ENCODE data around the gene ELFN1. TPM values are rescaled to one million over a fixed set of nuclear protein-coding genes. Genes with fewer than 3 reads are reported as not detected.

ELFN1 gene
- total and polyA plus RNA-seq, 9 of the 15 experiments (the other 6 are each of a cell fraction or from before 2014, with no cell fraction given): 0.04 to 0.64 (median 0.18) TPM; not detected in 2

DNA sequence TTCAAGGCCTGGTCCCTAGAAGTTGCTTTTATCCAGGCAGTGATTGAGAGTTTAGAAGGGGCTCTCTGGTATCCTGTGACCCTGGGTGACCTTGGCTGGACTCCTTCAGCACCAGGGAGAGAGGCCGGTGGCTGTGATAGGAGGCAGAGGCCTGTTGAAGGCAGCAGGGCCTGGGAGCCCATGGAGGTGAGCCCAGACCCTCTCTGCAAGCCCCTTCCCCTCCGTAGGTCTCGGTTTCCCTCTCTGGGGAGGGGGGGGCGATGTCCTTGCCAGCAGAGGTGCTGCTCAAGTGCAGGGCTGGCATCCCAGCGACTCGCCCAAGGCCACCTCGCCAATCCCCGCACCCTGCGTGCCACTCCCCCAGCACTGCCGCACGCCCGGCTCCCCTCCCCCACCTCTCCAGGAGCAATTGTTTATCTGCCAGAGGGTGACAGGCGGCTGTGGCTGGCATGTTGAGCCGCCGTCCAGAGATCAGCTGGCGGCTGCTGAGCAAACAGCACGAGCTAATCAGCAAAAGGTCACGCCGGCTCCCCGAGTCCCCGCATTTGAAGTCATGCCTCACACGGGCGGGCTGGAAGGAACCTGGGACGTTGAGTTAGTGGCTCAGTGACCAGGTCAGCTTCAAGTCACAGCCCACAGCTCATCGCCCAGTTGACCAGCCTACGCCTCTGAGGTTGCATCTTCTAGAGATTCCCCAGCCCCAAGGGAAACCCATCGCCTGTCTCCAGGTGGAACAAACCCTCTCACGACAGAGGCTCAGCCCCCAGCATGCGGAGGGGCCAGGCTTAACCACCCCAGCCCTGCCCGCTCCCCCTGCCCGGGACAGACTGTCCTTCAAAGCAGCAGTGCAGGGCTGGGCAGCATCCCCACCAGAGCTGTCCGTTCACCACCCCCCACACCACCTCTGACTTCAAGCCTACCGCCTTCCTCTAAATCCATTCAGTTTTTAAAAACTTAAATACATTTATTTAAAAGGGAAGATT, 43.7 kb downstream of the ELFN1 start (continued):
- no peak for TF ChIP-seq ZKSCAN3 (CRISPR knock-in tag; IDR thresholded peaks at IDR 0.05)
- peak; percentile 29 for TF ChIP-seq DACH1 (IDR thresholded peaks at IDR 0.05; ENCODE audit: partially characterized antibody)
- TF ChIP-seq SIN3B (IDR thresholded peaks at IDR 0.05; ENCODE audit: low read depth): no peak
- TF ChIP-seq EP400 (IDR thresholded peaks at IDR 0.05): no peak
- TF ChIP-seq NFE2 (IDR thresholded peaks at IDR 0.05; ENCODE audit: low read depth): 0 out of 2 replicates have a peak, but pooled peaks have one; percentile 9
- no peak for TF ChIP-seq FIP1L1 (IDR thresholded peaks at IDR 0.05; ENCODE audit: low read depth, low read length, poor library complexity, severe bottlenecking)
- no peak for TF ChIP-seq PTBP1 (IDR thresholded peaks at IDR 0.05; ENCODE audit: low read depth, low read length)
- no peak for TF ChIP-seq KDM4B (IDR thresholded peaks at IDR 0.05; ENCODE audit: borderline replicate concordance in 2 of 2, low read depth in 1 of 2)
- no peak for TF ChIP-seq SMAD4 (CRISPR knock-in tag; conservative IDR thresholded peaks at IDR 0.05)
- TF ChIP-seq ARNT (IDR thresholded peaks at IDR 0.05): no peak
- TF ChIP-seq ZFP30 (CRISPR knock-in tag; IDR thresholded peaks at IDR 0.05; ENCODE audit: borderline replicate concordance): no peak
- TF ChIP-seq, protein P1, sequence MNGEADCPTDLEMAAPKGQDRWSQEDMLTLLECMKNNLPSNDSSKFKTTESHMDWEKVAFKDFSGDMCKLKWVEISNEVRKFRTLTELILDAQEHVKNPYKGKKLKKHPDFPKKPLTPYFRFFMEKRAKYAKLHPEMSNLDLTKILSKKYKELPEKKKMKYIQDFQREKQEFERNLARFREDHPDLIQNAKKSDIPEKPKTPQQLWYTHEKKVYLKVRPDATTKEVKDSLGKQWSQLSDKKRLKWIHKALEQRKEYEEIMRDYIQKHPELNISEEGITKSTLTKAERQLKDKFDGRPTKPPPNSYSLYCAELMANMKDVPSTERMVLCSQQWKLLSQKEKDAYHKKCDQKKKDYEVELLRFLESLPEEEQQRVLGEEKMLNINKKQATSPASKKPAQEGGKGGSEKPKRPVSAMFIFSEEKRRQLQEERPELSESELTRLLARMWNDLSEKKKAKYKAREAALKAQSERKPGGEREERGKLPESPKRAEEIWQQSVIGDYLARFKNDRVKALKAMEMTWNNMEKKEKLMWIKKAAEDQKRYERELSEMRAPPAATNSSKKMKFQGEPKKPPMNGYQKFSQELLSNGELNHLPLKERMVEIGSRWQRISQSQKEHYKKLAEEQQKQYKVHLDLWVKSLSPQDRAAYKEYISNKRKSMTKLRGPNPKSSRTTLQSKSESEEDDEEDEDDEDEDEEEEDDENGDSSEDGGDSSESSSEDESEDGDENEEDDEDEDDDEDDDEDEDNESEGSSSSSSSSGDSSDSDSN (IDR thresholded peaks at IDR 0.05; ENCODE audit: borderline replicate concordance in 1 of 2, low read depth in 2 of 2, low read length in 2 of 2): no peak
- TF ChIP-seq ZNF79 (CRISPR knock-in tag; IDR thresholded peaks at IDR 0.05; ENCODE audit: low read depth): no peak
- TF ChIP-seq HMGN3 (IDR thresholded peaks at IDR 0.05; ENCODE audit: borderline replicate concordance, extremely low read depth, insufficient read length, low read depth, low read length): no peak
- TF ChIP-seq CBFA2T3 (IDR thresholded peaks at IDR 0.05): peak; percentile 77
- peak; percentile 88 for TF ChIP-seq BHLHE40 (IDR thresholded peaks at IDR 0.05; ENCODE audit: low read length)
- no peak for TF ChIP-seq PYGO2 (tag; IDR thresholded peaks at IDR 0.05)
- no peak for TF ChIP-seq MITF (IDR thresholded peaks at IDR 0.05)
- TF ChIP-seq ZNF143 (CRISPR knock-in tag; IDR thresholded peaks at IDR 0.05): no peak
- no peak for TF ChIP-seq ZNF584 (CRISPR knock-in tag; IDR thresholded peaks at IDR 0.05; ENCODE audit: low read depth)
- no peak for TF ChIP-seq CC2D1A (IDR thresholded peaks at IDR 0.05)
- TF ChIP-seq ZNF165 (CRISPR knock-in tag; IDR thresholded peaks at IDR 0.05; ENCODE audit: borderline replicate concordance): no peak
- no peak for TF ChIP-seq ZNF12 (CRISPR knock-in tag; IDR thresholded peaks at IDR 0.05)
- TF ChIP-seq NRF1 (conservative IDR thresholded peaks at IDR 0.05 in 1 of 2, IDR thresholded peaks at IDR 0.05 in 1 of 2): no peak
